ENCODE results near the gene SDS.
"Not testable (repeated sequence)": the region's sequence is repeated elsewhere in the genome, so short reads cannot be mapped to it uniquely, and the experiment has no call there.

SDS gene

GRCh38 chr12:113359133-113359938 is 44.4 kb downstream of the SDS start:
- Histone ChIP-seq H3K27me3 (no peaks in the 10 kb centered on the region), H3K4me3 (peak overlapping the region; percentile 68 to 78), H3K4me1 (peaks cover 0 to 20% (median 14%) of the 10 kb centered on the region in 4 donors), H3K36me3 (peaks cover 0 to 8% (median 0%) of the 10 kb centered on the region in 3 donors), H3K27ac (peak overlapping the region; percentile 85 to 86), H3K9me3 (no peaks in the 10 kb centered on the region)
- TF ChIP-seq CTCF (IDR thresholded peaks at IDR 0.05), result no peak
- intact Hi-C loops (cut with DNase I; ENCODE audit: low total_unique reads), result loop anchor here (5.0 kb wide), 1 partner anchor 162 kb away; no protein-coding TSS in a partner anchor
- peak; percentile 60 to 71 for DNase-seq

GRCh38 chr12:113358381-113359132 is 45.1 kb downstream of the SDS start, which contains the start of gene PLBD2:
Gene PLBD2, plus strand, starts transcription at chr12:113358587. Its CDS starts 14 bp downstream, at chr12:113358601.
- Histone ChIP-seq H3K36me3 (peaks cover 0 to 2% (median 0%) of the 10 kb centered on the region in 3 donors), H3K9me3 (no peaks in the 10 kb centered on the region), H3K4me1 (peaks cover 0 to 20% (median 14%) of the 10 kb centered on the region in 4 donors), H3K4me3 (peak within 1 kb of the TSS; percentile 68 to 78), H3K27me3 (no peaks in the 10 kb centered on the region), H3K27ac (peak within 1 kb of the TSS; percentile 85 to 86)
- peak in 1 of 2 experiments; percentile 9 for TF ChIP-seq CTCF (IDR thresholded peaks at IDR 0.05)
- DNase-seq, result peak; percentile 93 to 96
- intact Hi-C loops (cut with DNase I; ENCODE audit: low total_unique reads), result loop anchor here (5.0 kb wide), 1 partner anchor 161 kb away; no protein-coding TSS in a partner anchor

GRCh38 chr12:113354192-113354591 is 49.5 kb downstream of the SDS start:
- intact Hi-C loops (cut with DNase I; ENCODE audit: low total_unique reads); H3K27ac ChIP-seq; DNase-seq; H3K9me3 ChIP-seq; H3K36me3 ChIP-seq; H3K4me1 ChIP-seq; H3K4me3 ChIP-seq; H3K27me3 ChIP-seq: not testable (repeated sequence)

GRCh38 chr12:113351089-113351488 is 52.6 kb downstream of the SDS start:
- Histone ChIP-seq H3K4me1 (no peaks in the 10 kb centered on the region), H3K36me3 (no peaks in the 10 kb centered on the region), H3K27me3 (peaks cover 0 to 7% of the 10 kb centered on the region in 2 donors), H3K4me3 (no peak overlapping the region), H3K27ac (no peak overlapping the region), H3K9me3 (no peaks in the 10 kb centered on the region)
- intact Hi-C loops (cut with DNase I; ENCODE audit: low total_unique reads), result no loop called here
- DNase-seq, result no peak
- no peak for TF ChIP-seq CTCF (IDR thresholded peaks at IDR 0.05)

GRCh38 chr12:113348849-113349536 is 54.7 kb downstream of the SDS start:
- no peak for DNase-seq
- Histone ChIP-seq H3K9me3 (no peaks in the 10 kb centered on the region), H3K4me3 (no peak overlapping the region), H3K27me3 (peaks cover 0 to 7% of the 10 kb centered on the region in 2 donors), H3K36me3 (no peaks in the 10 kb centered on the region), H3K27ac (no peak overlapping the region), H3K4me1 (no peaks in the 10 kb centered on the region)
- no peak for TF ChIP-seq CTCF (IDR thresholded peaks at IDR 0.05)
- intact Hi-C loops (cut with DNase I; ENCODE audit: low total_unique reads), result no loop called here

Measured in tibial artery (tissue), 4 donors.